Mesenchymal stem cell (in vitro differentiated cells and primary cell): ENCODE data around the gene DNAJA4.
A peak's percentile ranks its signal among the peaks of the same experiment; 100 is the strongest.

Experiments
- DNase-seq: peaks from one replicate; pipeline ENCODE4 v3.0.0-alpha.2; 2013
- H2AFZ ChIP-seq: one replicate; pipeline ENCODE4 v1.6.1; 2013; ENCODE audit warnings: low read depth, mild to moderate bottlenecking, control low read depth, inconsistent platforms, low read length, moderate library complexity
- H2AK5ac ChIP-seq: 2 replicates; pipeline ENCODE4 v1.6.1; 2013; ENCODE audit warnings: low read length, moderate library complexity, mild to moderate bottlenecking, inconsistent platforms; ENCODE audit not compliant: severe bottlenecking
- H2BK120ac ChIP-seq: one replicate; pipeline ENCODE4 v1.6.1; 2013; ENCODE audit warnings: low read depth, mild to moderate bottlenecking, inconsistent platforms, low read length, moderate library complexity
- H2BK12ac ChIP-seq, 2 experiments: one replicate each; pipeline ENCODE4 v1.6.1; 2013; ENCODE audit warnings: inconsistent platforms in 2 of 2, low read length in 2 of 2, mild to moderate bottlenecking in 2 of 2, moderate library complexity in 2 of 2, control low read depth in 1 of 2
- H2BK15ac ChIP-seq: one replicate; pipeline ENCODE4 v1.6.1; 2013; ENCODE audit warnings: mild to moderate bottlenecking, low read depth, inconsistent platforms; ENCODE audit not compliant: poor library complexity, severe bottlenecking
- H2BK5ac ChIP-seq: 2 replicates; pipeline ENCODE4 v1.6.1; 2013; ENCODE audit warnings: low read depth, mild to moderate bottlenecking, low read length, control low read depth, inconsistent platforms; ENCODE audit not compliant: poor library complexity, severe bottlenecking
- H3K14ac ChIP-seq, 2 experiments: one replicate each; pipeline ENCODE4 v1.6.1; 2013; ENCODE audit warnings: inconsistent platforms in 2 of 2, low read length in 2 of 2, control low read depth in 1 of 2, mild to moderate bottlenecking in 1 of 2, moderate library complexity in 1 of 2
- H3K18ac ChIP-seq, 2 experiments: one replicate each; pipeline ENCODE4 v1.6.1; 2013; ENCODE audit warnings: inconsistent platforms in 2 of 2, low read length in 2 of 2, control low read depth in 1 of 2, low read depth in 1 of 2, mild to moderate bottlenecking in 1 of 2
- H3K23ac ChIP-seq, 2 experiments: one replicate each; pipeline ENCODE4 v1.6.1; 2013; ENCODE audit warnings: inconsistent platforms in 2 of 2, low read length in 2 of 2, mild to moderate bottlenecking in 2 of 2, moderate library complexity in 2 of 2, control low read depth in 1 of 2
- H3K27ac ChIP-seq: 2 replicates; pipeline ENCODE4 v1.5.1; 2013; ENCODE audit warnings: mild to moderate bottlenecking, moderate library complexity, low read length, control low read depth, inconsistent platforms; ENCODE audit not compliant: poor library complexity, severe bottlenecking
- H3K27me3 ChIP-seq, 2 experiments: 2 replicates each; pipeline versions ENCODE4 v1.6.1 to v1.7.0; 2013; ENCODE audit warnings: low read length in 2 of 2, mild to moderate bottlenecking in 2 of 2, moderate library complexity in 2 of 2, control low read depth in 1 of 2, inconsistent platforms in 1 of 2; ENCODE audit not compliant: control insufficient read depth in 1 of 2, insufficient read depth in 1 of 2
- H3K36me3 ChIP-seq, 2 experiments: 2 replicates each; pipeline versions ENCODE4 v1.6.1 to v1.7.0; 2013; ENCODE audit warnings: low read length in 2 of 2, control low read depth in 1 of 2, inconsistent platforms in 1 of 2, low read depth in 1 of 2, mild to moderate bottlenecking in 1 of 2; ENCODE audit not compliant: insufficient read depth in 2 of 2, control insufficient read depth in 1 of 2
- H3K4ac ChIP-seq, 2 experiments: one replicate each; pipeline ENCODE4 v1.6.1; 2013; ENCODE audit warnings: inconsistent platforms in 2 of 2, low read length in 2 of 2, mild to moderate bottlenecking in 2 of 2, moderate library complexity in 2 of 2, control low read depth in 1 of 2, low read depth in 1 of 2
- H3K4me1 ChIP-seq: 2 replicates; pipeline ENCODE4 v1.6.1; 2013; ENCODE audit warnings: low read depth, low read length, control low read depth; ENCODE audit not compliant: control insufficient read depth, insufficient read depth
- H3K4me2 ChIP-seq: 2 replicates; pipeline ENCODE4 v1.6.1; 2013; ENCODE audit warnings: low read length, mild to moderate bottlenecking, inconsistent platforms; ENCODE audit not compliant: poor library complexity, severe bottlenecking
- H3K4me3 ChIP-seq, 2 experiments: 2 replicates each; pipeline versions ENCODE4 v1.5.1 to v1.7.0; 2013; ENCODE audit warnings: low read length in 2 of 2, mild to moderate bottlenecking in 2 of 2, control low read depth in 1 of 2, low read depth in 1 of 2; ENCODE audit not compliant: insufficient read depth in 1 of 2
- H3K79me1 ChIP-seq: replicated peaks from 2 replicates; pipeline ENCODE4 v1.6.1; 2013; ENCODE audit warnings: mild to moderate bottlenecking, control low read depth, low read length, inconsistent platforms; ENCODE audit not compliant: poor library complexity, severe bottlenecking
- H3K9ac ChIP-seq: 2 replicates; pipeline ENCODE4 v1.7.0; 2013; ENCODE audit warnings: mild to moderate bottlenecking, low read length, moderate library complexity
- H3K9me3 ChIP-seq: 2 replicates; pipeline ENCODE4 v1.7.0; 2013; ENCODE audit warnings: mild to moderate bottlenecking, low read length; ENCODE audit not compliant: control insufficient read depth
- H4K8ac ChIP-seq: one replicate; pipeline ENCODE4 v1.6.1; 2013; ENCODE audit warnings: inconsistent platforms, mild to moderate bottlenecking, low read length, moderate library complexity
- H4K91ac ChIP-seq: one replicate; pipeline ENCODE4 v1.6.1; 2013; ENCODE audit warnings: mild to moderate bottlenecking, low read length, inconsistent platforms
- WGBS: methylation state at CpG from one replicate; pipeline ENCODE4 v1.1.7; 2013; ENCODE audit warnings: mixed read lengths; 5-methylcytosine and 5-hydroxymethylcytosine counted together

The DNAJA4 gene

DNA sequence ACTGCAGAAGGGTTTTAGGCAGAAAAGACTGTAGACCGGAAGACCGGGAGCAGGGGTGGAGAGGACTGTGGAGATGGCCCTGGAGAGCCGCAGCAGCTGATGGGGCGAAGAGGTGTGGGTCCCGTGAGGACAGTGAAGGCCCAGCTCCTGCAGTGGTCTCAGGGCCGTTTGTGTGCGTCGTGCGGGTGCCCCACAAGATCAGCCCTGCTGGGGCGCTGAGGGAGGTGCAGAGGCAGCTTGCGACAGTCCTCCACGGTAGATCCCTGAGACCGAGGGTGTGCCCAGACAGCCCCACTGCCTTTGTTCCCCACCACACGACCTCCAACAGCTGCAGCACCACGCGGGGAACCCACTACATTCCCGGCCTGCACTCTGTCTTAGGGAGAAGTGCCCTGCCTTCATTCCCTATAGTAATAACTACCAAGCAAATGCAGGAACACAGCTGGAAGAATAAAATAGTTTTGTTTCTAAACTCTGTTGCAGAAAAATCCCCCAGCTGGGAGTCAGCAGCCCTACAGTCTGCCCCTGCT, 56.7 kb downstream of the DNAJA4 start:
- Histone ChIP-seq H3K4ac (no peak overlapping the region), H3K4me1 (peaks cover 27% of the 10 kb centered on the region), H3K27ac (no peak overlapping the region), H3K9ac (no peak overlapping the region), H3K4me2 (no peak overlapping the region), H2AFZ (no peak overlapping the region), H3K36me3 (no peaks in the 10 kb centered on the region), H4K91ac (no peak overlapping the region), H2BK12ac (no peak overlapping the region), H3K27me3 (peaks cover 0 to 9% of the 10 kb centered on the region in 2 experiments), H2BK120ac (no peak overlapping the region), H2AK5ac (peak overlapping the region; percentile 6), H3K18ac (no peak overlapping the region), H3K79me1 (no peaks in the 10 kb centered on the region), H2BK15ac (no peak overlapping the region), H4K8ac (no peak overlapping the region), H3K14ac (peak overlapping the region in 1 of 2 experiments; percentile 18), H3K23ac (no peak overlapping the region), H3K4me3 (no peak overlapping the region), H2BK5ac (no peak overlapping the region), H3K9me3 (no peaks in the 10 kb centered on the region)
- no peak for DNase-seq
- WGBS: 75% methylated on average over 17 of the region's 17 CpGs

- no peak overlapping the region for H2BK5ac ChIP-seq
- peak overlapping the region; percentile 88 for H4K8ac ChIP-seq
- peaks cover 0 to 5% of the 10 kb centered on the region in 2 experiments for H3K27me3 ChIP-seq
- peaks cover 25% of the 10 kb centered on the region for H3K4me1 ChIP-seq
- peak overlapping the region; percentile 6 for H2AK5ac ChIP-seq
- H3K4ac ChIP-seq: no peak overlapping the region
- no peak overlapping the region for H3K18ac ChIP-seq
- no peak overlapping the region for H2BK12ac ChIP-seq
- H3K4me3 ChIP-seq: no peak overlapping the region
- no peak overlapping the region for H3K4me2 ChIP-seq
- H3K36me3 ChIP-seq: no peaks in the 10 kb centered on the region
- no peak overlapping the region for H2AFZ ChIP-seq
- H3K14ac ChIP-seq: no peak overlapping the region
- peak overlapping the region; percentile 65 for H4K91ac ChIP-seq
- H3K27ac ChIP-seq: peak overlapping the region; percentile 38
- no peaks in the 10 kb centered on the region for H3K9me3 ChIP-seq
- no peaks in the 10 kb centered on the region for H3K79me1 ChIP-seq
- H3K23ac ChIP-seq: no peak overlapping the region
- no peak overlapping the region for H2BK120ac ChIP-seq
- WGBS: 83% methylated on average over 4 of the region's 4 CpGs
- no peak for DNase-seq
- no peak overlapping the region for H2BK15ac ChIP-seq
- H3K9ac ChIP-seq: no peak overlapping the region
Observed at GRCh38 chr15:78321786-78322185, 57.4 kb downstream of the DNAJA4 start.

- no peaks in the 10 kb centered on the region for H3K36me3 ChIP-seq
- no peak overlapping the region for H2AK5ac ChIP-seq
- H3K18ac ChIP-seq: no peak overlapping the region
- H2BK15ac ChIP-seq: no peak overlapping the region
- DNase-seq: peak; percentile 45
- H3K4ac ChIP-seq: no peak overlapping the region
- H2BK120ac ChIP-seq: no peak overlapping the region
- H3K23ac ChIP-seq: no peak overlapping the region
- peaks cover 25% of the 10 kb centered on the region for H3K4me1 ChIP-seq
- H3K9ac ChIP-seq: no peak overlapping the region
- WGBS: 43% methylated on average over 12 of the region's 15 CpGs
- H2AFZ ChIP-seq: no peak overlapping the region
- no peak overlapping the region for H3K4me3 ChIP-seq
- peak overlapping the region; percentile 65 for H4K91ac ChIP-seq
- no peaks in the 10 kb centered on the region for H3K9me3 ChIP-seq
- H2BK12ac ChIP-seq: no peak overlapping the region
- no peak overlapping the region for H3K4me2 ChIP-seq
- peak overlapping the region; percentile 88 for H4K8ac ChIP-seq
- no peak overlapping the region for H2BK5ac ChIP-seq
- H3K27ac ChIP-seq: peak overlapping the region; percentile 46
- H3K79me1 ChIP-seq: no peaks in the 10 kb centered on the region
- H3K27me3 ChIP-seq: peaks cover 0 to 5% of the 10 kb centered on the region in 2 experiments
- no peak overlapping the region for H3K14ac ChIP-seq
Observed at GRCh38 chr15:78322243-78322642, 57.9 kb downstream of the DNAJA4 start.

GRCh38 chr15:78322724-78323521, 58.6 kb downstream of the DNAJA4 start:
- H3K27me3 ChIP-seq: peaks cover 0 to 5% of the 10 kb centered on the region in 2 experiments
- H3K4me2 ChIP-seq: no peak overlapping the region
- no peak overlapping the region for H2BK12ac ChIP-seq
- no peaks in the 10 kb centered on the region for H3K36me3 ChIP-seq
- no peak overlapping the region for H3K4me3 ChIP-seq
- peak overlapping the region; percentile 8 for H4K8ac ChIP-seq
- H4K91ac ChIP-seq: no peak overlapping the region
- WGBS: 89% methylated on average over 19 of the region's 19 CpGs
- peak overlapping the region; percentile 47 for H2AK5ac ChIP-seq
- H3K9ac ChIP-seq: no peak overlapping the region
- H3K79me1 ChIP-seq: no peaks in the 10 kb centered on the region
- no peak overlapping the region for H3K23ac ChIP-seq
- H3K9me3 ChIP-seq: no peaks in the 10 kb centered on the region
- H2AFZ ChIP-seq: no peak overlapping the region
- H2BK15ac ChIP-seq: no peak overlapping the region
- peak overlapping the region; percentile 46 for H3K27ac ChIP-seq
- no peak for DNase-seq
- no peak overlapping the region for H3K4ac ChIP-seq
- no peak overlapping the region for H3K14ac ChIP-seq
- H2BK5ac ChIP-seq: peak overlapping the region; percentile 51
- H3K4me1 ChIP-seq: peaks cover 25% of the 10 kb centered on the region
- no peak overlapping the region for H3K18ac ChIP-seq
- H2BK120ac ChIP-seq: no peak overlapping the region
